MM.1S (cell line): Measurements from ENCODE around the gene PAPPA.

Experiments
- DNase-seq: peaks from one replicate; pipeline ENCODE4 v3.0.0-alpha.2; 2015
- H2AFZ ChIP-seq: fragments of 300-600 bp; sonication (generic); 2 replicates; pipeline ENCODE4 v1.6.0; 2016; ENCODE audit warnings: antibody characterized with exemption, low read length
- H3F3A ChIP-seq: fragments of 300-600 bp; sonication (generic); 2 replicates; pipeline ENCODE4 v1.6.1; 2016; ENCODE audit warnings: mild to moderate bottlenecking, antibody characterized with exemption, low read length, moderate library complexity, mixed read lengths; ENCODE audit not compliant: insufficient read depth
- H3K27ac ChIP-seq: fragments of 300-600 bp; sonication (generic); 2 replicates; pipeline ENCODE4 v1.5.1; 2016; ENCODE audit warnings: mild to moderate bottlenecking, low read length
- H3K27me3 ChIP-seq: fragments of 300-600 bp; sonication (generic); replicated peaks from 2 replicates; pipeline ENCODE4 v1.6.0; 2016; ENCODE audit warnings: low read length; ENCODE audit not compliant: insufficient read depth
- H3K36me3 ChIP-seq: fragments of 300-600 bp; sonication (generic); replicated peaks from 2 replicates; pipeline ENCODE4 v1.6.1; 2016; ENCODE audit warnings: mild to moderate bottlenecking, low read length, mixed read lengths; ENCODE audit not compliant: insufficient read depth
- H3K4me1 ChIP-seq: fragments of 300-600 bp; sonication (generic); 2 replicates; pipeline ENCODE4 v1.6.1; 2016; ENCODE audit warnings: low read length, mixed read lengths
- H3K4me2 ChIP-seq: fragments of 300-600 bp; sonication (generic); 2 replicates; pipeline ENCODE4 v1.6.0; 2016; ENCODE audit warnings: low read depth, low read length
- H3K4me3 ChIP-seq: fragments of 300-600 bp; sonication (generic); 2 replicates; pipeline ENCODE4 v1.5.1; 2016; ENCODE audit warnings: low read length, mixed read lengths
- H3K79me2 ChIP-seq: fragments of 300-600 bp; sonication (generic); 2 replicates; pipeline ENCODE4 v1.6.1; 2016; ENCODE audit warnings: mixed run types, low read length, mixed read lengths
- H3K9ac ChIP-seq: fragments of 300-600 bp; sonication (generic); 2 replicates; pipeline ENCODE4 v1.6.1; 2016; ENCODE audit warnings: low read length, mixed read lengths
- H3K9me2 ChIP-seq: fragments of 300-600 bp; sonication (generic); replicated peaks from 2 replicates; pipeline ENCODE4 v1.6.1; 2016; ENCODE audit warnings: mild to moderate bottlenecking, low read length, mixed read lengths; ENCODE audit not compliant: insufficient read depth
- H3K9me3 ChIP-seq: fragments of 300-600 bp; sonication (generic); replicated peaks from 2 replicates; pipeline ENCODE4 v1.6.1; 2016; ENCODE audit warnings: mild to moderate bottlenecking, low read length, mixed read lengths; ENCODE audit not compliant: insufficient read depth
- H4K20me1 ChIP-seq: fragments of 300-600 bp; sonication (generic); 2 replicates; pipeline ENCODE4 v1.6.1; 2016; ENCODE audit warnings: mild to moderate bottlenecking, low read length, moderate library complexity, mixed read lengths; ENCODE audit not compliant: insufficient read depth
- EZH2 ChIP-seq: fragments of 300-600 bp; sonication (generic); optimal IDR thresholded peaks from 2 replicates; pipeline ENCODE3; 2017; ENCODE audit warnings: low read depth, mild to moderate bottlenecking, antibody characterized with exemption, low read length, mixed read lengths
- EZH2phosphoT487 ChIP-seq: fragments of 300-600 bp; sonication (generic); IDR thresholded peaks from 2 replicates; pipeline ENCODE4 v1.6.1; 2018; ENCODE audit warnings: antibody characterized with exemption, low read length
- TF ChIP-seq, protein P1 (sequence below): fragments of 300-600 bp; sonication (generic); IDR thresholded peaks from 2 replicates; pipeline ENCODE4 v1.5.1; 2016; ENCODE audit warnings: antibody characterized with exemption, low read length, mixed read lengths

PAPPA gene

DNA sequence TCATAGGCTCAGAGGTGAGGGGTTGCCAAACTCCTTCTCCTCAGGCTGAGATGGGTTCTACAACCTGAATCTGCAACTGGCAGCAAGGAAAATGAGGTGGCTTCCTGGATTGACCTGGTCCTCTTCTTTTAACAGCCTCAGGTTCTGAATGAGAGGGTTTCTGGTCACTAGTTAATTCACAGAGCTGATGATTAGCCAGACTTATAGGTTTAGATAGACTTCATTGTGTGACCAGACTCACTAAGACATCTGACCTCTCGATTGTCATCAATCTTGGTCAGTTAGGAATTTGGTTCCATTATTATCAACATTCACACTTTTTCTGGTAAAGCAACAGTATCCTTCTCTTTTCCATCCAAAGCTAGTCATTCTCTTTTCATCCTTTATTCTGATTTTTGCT lies 257.9 kb downstream of the PAPPA start:
- H3K9me2 ChIP-seq = no peaks in the 10 kb centered on the region
- no peaks in the 10 kb centered on the region for H3K36me3 ChIP-seq
- H4K20me1 ChIP-seq = no peaks in the 10 kb centered on the region
- TF ChIP-seq, protein P1, sequence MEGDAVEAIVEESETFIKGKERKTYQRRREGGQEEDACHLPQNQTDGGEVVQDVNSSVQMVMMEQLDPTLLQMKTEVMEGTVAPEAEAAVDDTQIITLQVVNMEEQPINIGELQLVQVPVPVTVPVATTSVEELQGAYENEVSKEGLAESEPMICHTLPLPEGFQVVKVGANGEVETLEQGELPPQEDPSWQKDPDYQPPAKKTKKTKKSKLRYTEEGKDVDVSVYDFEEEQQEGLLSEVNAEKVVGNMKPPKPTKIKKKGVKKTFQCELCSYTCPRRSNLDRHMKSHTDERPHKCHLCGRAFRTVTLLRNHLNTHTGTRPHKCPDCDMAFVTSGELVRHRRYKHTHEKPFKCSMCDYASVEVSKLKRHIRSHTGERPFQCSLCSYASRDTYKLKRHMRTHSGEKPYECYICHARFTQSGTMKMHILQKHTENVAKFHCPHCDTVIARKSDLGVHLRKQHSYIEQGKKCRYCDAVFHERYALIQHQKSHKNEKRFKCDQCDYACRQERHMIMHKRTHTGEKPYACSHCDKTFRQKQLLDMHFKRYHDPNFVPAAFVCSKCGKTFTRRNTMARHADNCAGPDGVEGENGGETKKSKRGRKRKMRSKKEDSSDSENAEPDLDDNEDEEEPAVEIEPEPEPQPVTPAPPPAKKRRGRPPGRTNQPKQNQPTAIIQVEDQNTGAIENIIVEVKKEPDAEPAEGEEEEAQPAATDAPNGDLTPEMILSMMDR = no peak
- TF ChIP-seq EZH2phosphoT487 (no peak), EZH2 (no peak)
- H3K4me2 ChIP-seq = no peak overlapping the region
- H3K4me1 ChIP-seq = no peaks in the 10 kb centered on the region
- no peak overlapping the region for H3K27ac ChIP-seq
- no peak overlapping the region for H2AFZ ChIP-seq
- no peak for DNase-seq
- no peaks in the 10 kb centered on the region for H3K27me3 ChIP-seq
- no peaks in the 10 kb centered on the region for H3K9me3 ChIP-seq
- no peaks in the 10 kb centered on the region for H3K79me2 ChIP-seq
- no peak overlapping the region for H3K4me3 ChIP-seq
- no peaks in the 10 kb centered on the region for H3F3A ChIP-seq
- H3K9ac ChIP-seq = no peak overlapping the region

DNA sequence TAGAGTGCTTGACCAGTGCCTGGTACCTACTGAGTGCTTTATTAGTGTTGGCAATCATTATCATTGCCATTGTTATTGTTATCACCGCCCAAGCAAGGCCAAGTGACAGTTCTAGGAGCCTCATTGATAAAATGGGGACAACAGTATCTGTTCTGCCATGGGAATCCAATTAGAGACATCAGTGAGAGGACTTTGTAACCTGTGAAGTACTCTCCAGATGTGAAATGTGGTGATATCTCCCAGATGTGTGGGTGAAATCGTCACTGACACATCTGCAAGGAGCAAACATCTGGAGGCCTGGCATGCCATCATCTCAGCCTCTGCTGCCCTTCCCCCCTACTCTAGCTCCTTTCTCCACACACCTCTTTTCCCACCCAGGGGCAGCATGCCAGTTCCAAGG lies 260.8 kb downstream of the PAPPA start:
- H3K79me2 ChIP-seq = no peaks in the 10 kb centered on the region
- H3F3A ChIP-seq = no peaks in the 10 kb centered on the region
- H3K4me1 ChIP-seq = no peaks in the 10 kb centered on the region
- no peak overlapping the region for H3K4me2 ChIP-seq
- no peak overlapping the region for H3K4me3 ChIP-seq
- H3K27ac ChIP-seq = no peak overlapping the region
- H3K9me3 ChIP-seq = no peaks in the 10 kb centered on the region
- H4K20me1 ChIP-seq = no peaks in the 10 kb centered on the region
- H3K9ac ChIP-seq = no peak overlapping the region
- no peak overlapping the region for H2AFZ ChIP-seq
- TF ChIP-seq EZH2 (no peak), EZH2phosphoT487 (no peak)
- TF ChIP-seq, protein P1 = no peak
- DNase-seq = no peak
- no peaks in the 10 kb centered on the region for H3K27me3 ChIP-seq
- H3K9me2 ChIP-seq = no peaks in the 10 kb centered on the region
- no peaks in the 10 kb centered on the region for H3K36me3 ChIP-seq

DNA sequence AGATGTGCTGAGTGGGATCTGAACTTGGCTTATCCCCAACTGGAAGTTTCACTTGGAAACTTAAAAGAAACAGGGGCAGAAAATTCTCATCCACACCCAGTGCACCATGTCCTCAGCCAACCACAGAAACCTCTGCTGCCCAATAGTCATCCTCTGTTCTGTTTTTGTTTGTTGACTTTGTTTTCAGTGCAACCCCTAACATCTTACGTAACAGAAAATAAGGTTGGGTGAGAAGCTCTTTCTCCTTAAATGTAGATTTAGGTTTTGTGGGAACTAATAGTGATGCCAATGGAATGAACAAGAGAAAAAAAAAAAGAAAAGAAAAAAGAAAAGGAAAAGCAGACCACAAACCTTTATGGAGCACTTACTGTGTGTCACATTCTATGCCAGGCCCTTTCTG lies 262.8 kb downstream of the PAPPA start:
- no peaks in the 10 kb centered on the region for H4K20me1 ChIP-seq
- no peak overlapping the region for H3K9ac ChIP-seq
- TF ChIP-seq, protein P1 = no peak
- H3K4me2 ChIP-seq = no peak overlapping the region
- no peak for DNase-seq
- H3K27ac ChIP-seq = no peak overlapping the region
- no peak overlapping the region for H3K4me3 ChIP-seq
- H3K9me3 ChIP-seq = no peaks in the 10 kb centered on the region
- no peaks in the 10 kb centered on the region for H3K36me3 ChIP-seq
- no peak overlapping the region for H2AFZ ChIP-seq
- H3K27me3 ChIP-seq = no peaks in the 10 kb centered on the region
- no peaks in the 10 kb centered on the region for H3K79me2 ChIP-seq
- no peaks in the 10 kb centered on the region for H3K4me1 ChIP-seq
- no peaks in the 10 kb centered on the region for H3K9me2 ChIP-seq
- no peaks in the 10 kb centered on the region for H3F3A ChIP-seq

DNA sequence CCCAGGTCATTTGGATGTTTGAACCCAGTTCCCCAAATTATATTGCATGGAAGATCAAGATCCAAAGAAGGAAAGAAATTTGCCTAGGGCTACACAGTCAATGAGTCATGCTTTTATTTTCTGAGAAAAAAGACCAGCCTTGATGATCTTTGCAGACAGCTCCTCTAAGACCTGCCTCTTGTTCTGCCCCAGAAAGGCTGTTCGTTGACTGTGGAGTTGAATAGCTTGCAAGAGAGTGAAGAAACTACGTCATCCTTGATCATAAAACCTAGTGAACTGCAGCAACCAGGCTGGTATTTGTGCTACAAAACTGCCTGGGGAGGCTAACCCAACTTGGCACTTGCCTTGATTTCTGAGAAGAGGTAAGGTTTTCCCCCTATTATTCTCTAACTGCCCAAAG lies 263.9 kb downstream of the PAPPA start:
- H3K4me1 ChIP-seq = no peaks in the 10 kb centered on the region
- no peaks in the 10 kb centered on the region for H3F3A ChIP-seq
- H3K4me2 ChIP-seq = no peak overlapping the region
- H3K9me3 ChIP-seq = no peaks in the 10 kb centered on the region
- no peaks in the 10 kb centered on the region for H3K36me3 ChIP-seq
- no peaks in the 10 kb centered on the region for H3K79me2 ChIP-seq
- no peak for DNase-seq
- no peak overlapping the region for H3K9ac ChIP-seq
- H3K27ac ChIP-seq = no peak overlapping the region
- H3K9me2 ChIP-seq = no peaks in the 10 kb centered on the region
- no peaks in the 10 kb centered on the region for H3K27me3 ChIP-seq
- H2AFZ ChIP-seq = no peak overlapping the region
- no peaks in the 10 kb centered on the region for H4K20me1 ChIP-seq
- no peak overlapping the region for H3K4me3 ChIP-seq
- TF ChIP-seq EZH2 (no peak), EZH2phosphoT487 (no peak)
- TF ChIP-seq, protein P1 = no peak
